AG04450 (cell line): ENCODE results near the gene GSX2. TPM values are rescaled to one million over a fixed set of nuclear protein-coding genes. Genes with fewer than 3 reads are reported as not detected.
"Not testable (repeated sequence)": the region's sequence is repeated elsewhere in the genome, so short reads cannot be mapped to it uniquely, and the experiment has no call there.

Source experiments
- CTCF ChIA-PET: fragments of 300-600, 350-600 bp; formaldehyde crosslinking; extraction: SDS; loops from one replicate; lab custom pipeline; 2022; ENCODE audit warnings: antibody characterized with exemption, inconsistent platforms; lab: Charles Lee
- POLR2A ChIA-PET: fragments of 350-600 bp; formaldehyde crosslinking; extraction: SDS; loops from one replicate; lab custom pipeline; 2021; ENCODE audit warnings: antibody characterized with exemption, inconsistent platforms; lab: Yijun Ruan, JAX
- DNase-seq: peaks from one replicate; pipeline ENCODE4 v3.0.0-alpha.2; 2011; ENCODE audit warnings: low read depth, low spot score
- H3K27ac ChIP-seq: one replicate; pipeline ENCODE4 v1.5.1; 2012; ENCODE audit warnings: low read depth, low read length, control low read depth
- H3K27me3 ChIP-seq: one replicate; pipeline ENCODE4 v1.6.0; 2012; ENCODE audit warnings: low read length; ENCODE audit not compliant: control insufficient read depth, insufficient read depth
- H3K4me3 ChIP-seq: 2 replicates; pipeline ENCODE4 v1.5.1; 2011; ENCODE audit warnings: mild to moderate bottlenecking, low read depth, low read length, control low read depth
- H3K9me3 ChIP-seq: 2 replicates; pipeline ENCODE4 v1.5.1; 2012; ENCODE audit warnings: low read length; ENCODE audit not compliant: control insufficient read depth, insufficient read depth
- polyA plus RNA-seq: library from polyadenylated mRNA; depleted of rRNA; stranded (reverse); fragments of >200 nt; gene quantifications from 2 replicates; pipeline ENCODE4 v1.2.3, GENCODE V29; 2011
- TF ChIP-seq, protein P1 (sequence below): IDR thresholded peaks from 2 replicates; pipeline ENCODE4 v1.5.1; 2011; ENCODE audit warnings: low read depth, low read length, control low read depth, inconsistent platforms

GSX2 gene
- polyA plus RNA-seq, 1 experiment: not detected

DNA sequence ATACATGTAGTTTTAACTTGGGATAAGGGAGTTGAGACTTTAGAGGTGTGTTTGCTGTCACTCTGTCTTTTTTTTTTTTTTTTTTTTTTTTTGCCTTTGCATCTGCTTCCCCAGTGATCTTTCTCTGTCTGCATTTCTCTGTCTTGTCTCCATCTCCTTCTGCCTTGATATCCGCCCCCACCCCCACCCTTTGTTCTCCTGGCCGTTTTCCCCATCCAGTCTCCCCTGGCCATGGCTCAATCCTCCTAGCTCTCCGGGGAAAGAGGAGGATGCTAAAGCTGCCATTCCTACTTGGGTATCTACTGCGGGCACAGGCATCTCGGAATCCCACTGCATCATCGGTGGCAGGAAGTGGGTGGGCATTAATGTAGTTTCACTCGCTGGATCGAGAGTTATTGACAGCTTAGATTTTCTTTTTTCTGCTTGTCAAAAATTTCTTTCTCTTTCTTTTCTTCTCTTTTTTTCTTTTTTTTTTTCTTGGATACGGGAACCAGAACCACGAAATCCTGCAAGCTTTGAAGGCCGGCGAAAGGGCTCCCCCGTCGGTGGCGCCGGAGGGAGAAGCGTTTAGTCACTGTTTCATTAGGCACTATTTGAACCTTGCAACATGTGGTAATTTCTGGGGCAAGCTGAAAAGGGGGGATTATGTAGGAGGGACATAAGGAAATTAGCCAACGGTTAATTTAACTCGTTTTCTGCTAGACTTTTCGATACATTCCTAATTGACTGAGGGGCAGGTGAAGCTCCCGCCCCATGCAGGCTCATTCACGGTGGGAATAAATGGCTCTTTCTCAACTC lies 8.2 kb downstream of the GSX2 start:
- no peak for DNase-seq
- TF ChIP-seq, protein P1, sequence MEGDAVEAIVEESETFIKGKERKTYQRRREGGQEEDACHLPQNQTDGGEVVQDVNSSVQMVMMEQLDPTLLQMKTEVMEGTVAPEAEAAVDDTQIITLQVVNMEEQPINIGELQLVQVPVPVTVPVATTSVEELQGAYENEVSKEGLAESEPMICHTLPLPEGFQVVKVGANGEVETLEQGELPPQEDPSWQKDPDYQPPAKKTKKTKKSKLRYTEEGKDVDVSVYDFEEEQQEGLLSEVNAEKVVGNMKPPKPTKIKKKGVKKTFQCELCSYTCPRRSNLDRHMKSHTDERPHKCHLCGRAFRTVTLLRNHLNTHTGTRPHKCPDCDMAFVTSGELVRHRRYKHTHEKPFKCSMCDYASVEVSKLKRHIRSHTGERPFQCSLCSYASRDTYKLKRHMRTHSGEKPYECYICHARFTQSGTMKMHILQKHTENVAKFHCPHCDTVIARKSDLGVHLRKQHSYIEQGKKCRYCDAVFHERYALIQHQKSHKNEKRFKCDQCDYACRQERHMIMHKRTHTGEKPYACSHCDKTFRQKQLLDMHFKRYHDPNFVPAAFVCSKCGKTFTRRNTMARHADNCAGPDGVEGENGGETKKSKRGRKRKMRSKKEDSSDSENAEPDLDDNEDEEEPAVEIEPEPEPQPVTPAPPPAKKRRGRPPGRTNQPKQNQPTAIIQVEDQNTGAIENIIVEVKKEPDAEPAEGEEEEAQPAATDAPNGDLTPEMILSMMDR: peak; percentile 25; the same call in 1 of the 2 replicates
- Histone ChIP-seq H3K27ac (no peak overlapping the region), H3K9me3 (peaks cover 8% of the 10 kb centered on the region; the same call in 1 of the 2 replicates), H3K4me3 (peak overlapping the region; percentile 12; the same call in 1 of the 2 replicates), H3K27me3 (peaks cover 14% of the 10 kb centered on the region)
- ChIA-PET POLR2A (no interaction called here), CTCF (interaction anchor here (0.8 kb wide), 1 partner anchor 110 kb away, joined by 3 read pairs; no protein-coding TSS in a partner anchor)

DNA sequence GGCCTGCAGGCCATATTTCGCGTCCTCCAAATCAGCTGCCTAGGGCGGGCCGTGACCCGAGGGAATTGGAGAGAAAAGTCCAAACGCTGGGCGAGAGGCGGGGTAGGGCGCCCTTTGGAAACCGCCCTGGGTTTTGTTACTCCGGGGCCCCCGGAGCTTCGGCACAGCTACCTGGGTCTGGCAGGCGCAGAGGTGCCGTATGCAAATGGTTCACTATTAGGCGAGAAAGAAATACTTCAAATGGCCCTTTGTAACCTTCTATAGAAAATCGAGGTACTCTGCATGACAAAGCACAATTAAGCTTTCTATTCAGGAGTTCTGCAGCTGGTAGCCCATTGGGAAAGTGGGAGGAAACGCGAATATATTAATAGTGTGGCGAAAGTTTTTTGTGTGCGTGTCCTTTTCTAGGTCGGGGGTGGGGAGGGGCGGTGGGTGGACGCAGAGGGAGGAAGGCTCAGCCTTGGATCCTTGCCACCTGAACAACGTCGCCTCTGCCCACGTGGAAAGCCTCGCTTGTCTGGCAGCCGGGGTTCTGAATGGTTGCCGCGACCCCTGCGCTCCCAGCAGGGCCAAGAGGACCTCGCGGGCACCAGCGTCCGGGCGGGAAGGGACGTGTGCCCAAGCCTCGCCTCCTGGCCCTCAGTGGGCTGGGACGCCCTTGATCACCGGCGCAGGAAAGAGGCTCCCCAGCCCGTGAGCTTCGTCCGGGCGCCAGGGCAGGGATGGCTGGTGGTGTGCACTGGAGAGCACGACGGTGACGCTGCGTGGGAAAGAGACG lies 9.5 kb downstream of the GSX2 start:
- H3K4me3 ChIP-seq: no peak overlapping the region
- peaks cover 10% of the 10 kb centered on the region for H3K27me3 ChIP-seq
- POLR2A ChIA-PET: no interaction called here
- CTCF ChIA-PET: interaction anchor here (0.8 kb wide), 1 partner anchor 109 kb away, joined by 3 read pairs; no protein-coding TSS in a partner anchor
- no peak for DNase-seq
- H3K27ac ChIP-seq: no peak overlapping the region
- peaks cover 8% of the 10 kb centered on the region; the same call in 1 of the 2 replicates for H3K9me3 ChIP-seq
- TF ChIP-seq, protein P1: no peak

DNA sequence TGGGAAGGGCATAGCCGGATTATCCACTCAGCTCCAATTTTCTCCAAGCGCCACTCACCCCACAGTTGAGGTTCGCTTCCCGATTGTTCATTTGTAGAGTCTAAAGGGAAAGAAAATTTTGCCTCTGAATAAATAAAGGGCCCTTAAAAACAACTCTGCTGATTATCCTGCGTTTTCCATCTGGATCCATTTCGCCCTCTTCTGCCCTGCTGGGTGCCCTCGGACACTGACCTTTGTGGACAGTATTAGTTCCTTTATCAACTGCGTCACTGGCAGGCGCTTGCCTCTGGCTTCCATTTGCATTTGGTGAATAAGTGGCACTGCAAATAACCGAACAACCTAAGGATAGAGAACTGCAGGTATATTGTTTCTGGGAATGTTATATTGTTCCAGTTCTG lies 10.1 kb downstream of the GSX2 start:
- Histone ChIP-seq H3K9me3 (peaks cover 8% of the 10 kb centered on the region; the same call in 1 of the 2 replicates), H3K27me3 (peaks cover 10% of the 10 kb centered on the region), H3K4me3 (no peak overlapping the region), H3K27ac (no peak overlapping the region)
- TF ChIP-seq, protein P1: no peak
- CTCF ChIA-PET: no interaction called here
- POLR2A ChIA-PET: no interaction called here
- no peak for DNase-seq

DNA sequence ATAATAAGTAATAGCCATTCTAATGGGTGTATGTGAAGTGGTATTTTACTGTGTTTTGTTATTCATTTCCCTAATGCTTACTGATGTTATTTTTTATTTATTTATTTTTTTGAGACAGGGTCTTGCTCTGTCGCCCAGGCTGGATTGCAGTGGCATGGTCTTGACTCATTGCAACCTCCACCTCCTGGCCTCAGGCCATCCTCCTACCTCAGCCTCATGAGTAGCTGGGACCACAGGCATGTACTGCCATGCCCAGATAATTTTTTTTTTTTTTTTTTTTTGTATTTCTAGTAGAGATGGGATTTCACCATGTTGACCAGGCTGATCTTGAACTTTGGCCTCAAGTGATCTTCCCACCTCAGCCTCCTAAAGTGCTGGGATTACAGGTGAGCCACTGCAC lies 13.2 kb downstream of the GSX2 start:
- CTCF ChIA-PET, POLR2A ChIA-PET, H3K4me3 ChIP-seq, H3K27ac ChIP-seq, H3K27me3 ChIP-seq, H3K9me3 ChIP-seq, DNase-seq: not testable (repeated sequence)

DNA sequence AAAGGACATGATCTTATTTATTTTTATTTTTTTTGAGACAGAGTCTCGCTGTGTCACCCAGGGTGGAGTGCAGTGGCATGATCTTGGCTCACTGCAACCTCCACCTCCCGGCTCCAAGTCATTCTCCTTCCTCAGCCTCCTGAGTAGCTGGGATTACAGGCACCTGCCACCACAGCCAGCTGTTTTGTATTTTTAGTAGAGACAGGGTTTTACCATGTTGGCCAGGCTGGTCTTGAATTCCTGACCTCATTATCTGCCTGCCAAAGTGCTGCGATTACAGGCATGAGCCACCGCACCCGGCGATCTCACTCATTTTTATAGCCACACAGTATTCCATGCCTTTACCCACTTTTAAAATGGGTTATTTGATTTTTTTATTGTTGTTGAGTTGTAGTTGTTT lies 16.3 kb downstream of the GSX2 start:
- H3K27ac ChIP-seq, H3K27me3 ChIP-seq, H3K4me3 ChIP-seq, POLR2A ChIA-PET, CTCF ChIA-PET, DNase-seq, H3K9me3 ChIP-seq: not testable (repeated sequence)
